Loucy (cell line): ENCODE measurements around the gene CPEB1.

Experiments
- EZH2phosphoT487 ChIP-seq: fragments of 200-600 bp; IDR thresholded peaks from 2 replicates; pipeline ENCODE4 v1.6.1; 2018; ENCODE audit warnings: antibody characterized with exemption, mild to moderate bottlenecking, moderate library complexity, borderline replicate concordance
- TF ChIP-seq, protein P1 (sequence below): fragments of 200-600 bp; sonication (generic); conservative IDR thresholded peaks from 2 replicates; pipeline ENCODE4 v1.5.1; 2014; ENCODE audit warnings: mild to moderate bottlenecking, antibody characterized with exemption, low read length

GRCh38 chr15:82666606-82667005 lies 19.4 kb upstream of the CPEB1 start:
- TF ChIP-seq, protein P1, sequence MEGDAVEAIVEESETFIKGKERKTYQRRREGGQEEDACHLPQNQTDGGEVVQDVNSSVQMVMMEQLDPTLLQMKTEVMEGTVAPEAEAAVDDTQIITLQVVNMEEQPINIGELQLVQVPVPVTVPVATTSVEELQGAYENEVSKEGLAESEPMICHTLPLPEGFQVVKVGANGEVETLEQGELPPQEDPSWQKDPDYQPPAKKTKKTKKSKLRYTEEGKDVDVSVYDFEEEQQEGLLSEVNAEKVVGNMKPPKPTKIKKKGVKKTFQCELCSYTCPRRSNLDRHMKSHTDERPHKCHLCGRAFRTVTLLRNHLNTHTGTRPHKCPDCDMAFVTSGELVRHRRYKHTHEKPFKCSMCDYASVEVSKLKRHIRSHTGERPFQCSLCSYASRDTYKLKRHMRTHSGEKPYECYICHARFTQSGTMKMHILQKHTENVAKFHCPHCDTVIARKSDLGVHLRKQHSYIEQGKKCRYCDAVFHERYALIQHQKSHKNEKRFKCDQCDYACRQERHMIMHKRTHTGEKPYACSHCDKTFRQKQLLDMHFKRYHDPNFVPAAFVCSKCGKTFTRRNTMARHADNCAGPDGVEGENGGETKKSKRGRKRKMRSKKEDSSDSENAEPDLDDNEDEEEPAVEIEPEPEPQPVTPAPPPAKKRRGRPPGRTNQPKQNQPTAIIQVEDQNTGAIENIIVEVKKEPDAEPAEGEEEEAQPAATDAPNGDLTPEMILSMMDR: no peak
- TF ChIP-seq EZH2phosphoT487: no peak
